Ishikawa (cell line): ENCODE measurements around the gene P3R3URF.
A peak's percentile ranks its signal among the peaks of the same experiment; 100 is the strongest.

Source experiments
- CEBPB ChIP-seq: IDR thresholded peaks from 2 replicates; pipeline ENCODE4 v1.6.1; 2012
- CREB1 ChIP-seq: IDR thresholded peaks from 2 replicates; pipeline ENCODE4 v1.6.1; 2012; ENCODE audit warnings: low read depth
- EGR1 ChIP-seq: IDR thresholded peaks from 2 replicates; pipeline ENCODE4 v1.6.1; 2012
- EP300 ChIP-seq: IDR thresholded peaks from 2 replicates; pipeline ENCODE4 v1.6.1; 2012; ENCODE audit warnings: borderline replicate concordance
- FOXM1 ChIP-seq: IDR thresholded peaks from 2 replicates; pipeline ENCODE4 v1.6.1; 2012; ENCODE audit warnings: low read depth, borderline replicate concordance
- MAX ChIP-seq: IDR thresholded peaks from 2 replicates; pipeline ENCODE4 v1.6.1; 2012
- NFIC ChIP-seq: IDR thresholded peaks from 2 replicates; pipeline ENCODE4 v1.6.1; 2012
- RAD21 ChIP-seq: IDR thresholded peaks from 2 replicates; pipeline ENCODE4 v1.6.1; 2012; ENCODE audit warnings: low read depth
- REST ChIP-seq: IDR thresholded peaks from 2 replicates; pipeline ENCODE4 v1.6.1; 2012; ENCODE audit warnings: low read depth, mild to moderate bottlenecking
- TAF1 ChIP-seq: IDR thresholded peaks from 2 replicates; pipeline ENCODE4 v1.6.1; 2012; ENCODE audit warnings: low read depth, mild to moderate bottlenecking
- TCF12 ChIP-seq: IDR thresholded peaks from 2 replicates; pipeline ENCODE4 v1.6.1; 2012; ENCODE audit warnings: low read depth
- TEAD4 ChIP-seq: IDR thresholded peaks from 2 replicates; pipeline ENCODE4 v1.6.1; 2012
- YY1 ChIP-seq: IDR thresholded peaks from 2 replicates; pipeline ENCODE4 v1.6.1; 2012; ENCODE audit warnings: low read depth
- ZBTB7A ChIP-seq: IDR thresholded peaks from 2 replicates; pipeline ENCODE4 v1.6.1; 2012; ENCODE audit warnings: low read depth
- TF ChIP-seq, protein P1 (sequence below): IDR thresholded peaks from 2 replicates; pipeline ENCODE4 v1.6.1; 2012

P3R3URF gene

DNA sequence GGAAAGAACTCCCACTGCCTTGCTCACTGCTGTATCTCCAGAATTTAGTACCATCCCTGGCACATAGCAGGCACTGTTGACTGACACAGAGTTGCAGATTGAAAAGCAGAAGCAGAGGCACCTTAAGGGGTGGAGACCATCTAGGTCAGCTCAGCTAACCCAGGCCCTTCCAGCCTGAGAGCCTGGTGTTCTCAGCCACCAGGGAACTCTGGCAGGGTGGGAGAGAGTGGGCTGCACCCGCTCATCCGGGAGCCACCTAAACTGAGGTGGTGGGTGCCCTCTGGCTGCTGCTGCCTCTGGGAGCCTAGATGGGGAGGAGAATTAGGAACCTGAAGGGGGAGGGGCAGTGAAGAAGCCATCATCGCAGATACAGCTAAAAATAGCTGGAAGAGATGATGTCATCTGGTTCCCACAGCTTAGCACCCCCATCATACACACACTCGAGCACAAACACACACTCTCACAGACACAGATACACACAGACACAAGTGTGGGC, 2.9 kb downstream of the P3R3URF start:
- 0 out of 2 replicates have a peak, but pooled peaks have one; percentile 18 for TF ChIP-seq RAD21
- no peak for TF ChIP-seq FOXM1
- no peak for TF ChIP-seq REST
- no peak for TF ChIP-seq MAX
- TF ChIP-seq TEAD4 = no peak

DNA sequence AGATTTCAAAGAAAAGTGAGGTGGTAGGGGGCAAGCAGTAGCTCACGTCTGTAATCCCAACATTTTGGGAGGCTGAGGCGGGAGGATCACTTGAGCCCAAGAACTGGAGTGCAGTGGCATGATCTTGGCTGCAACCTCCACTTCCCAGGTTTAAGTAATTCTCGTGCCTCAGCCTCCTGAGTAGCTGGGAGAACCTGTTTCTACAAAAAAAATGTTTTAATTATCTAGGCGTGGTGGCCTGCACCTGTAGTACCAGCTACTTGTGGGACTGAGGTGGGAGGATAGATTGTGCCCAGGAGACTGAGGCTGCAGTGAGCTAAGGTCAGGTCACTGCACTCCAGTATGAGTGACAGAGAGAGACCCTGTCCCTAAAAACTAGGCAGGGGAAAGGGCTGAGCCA, 4.0 kb downstream of the P3R3URF start:
- TF ChIP-seq REST = no peak
- no peak for TF ChIP-seq RAD21
- TF ChIP-seq CREB1 = no peak
- TF ChIP-seq, protein P1, sequence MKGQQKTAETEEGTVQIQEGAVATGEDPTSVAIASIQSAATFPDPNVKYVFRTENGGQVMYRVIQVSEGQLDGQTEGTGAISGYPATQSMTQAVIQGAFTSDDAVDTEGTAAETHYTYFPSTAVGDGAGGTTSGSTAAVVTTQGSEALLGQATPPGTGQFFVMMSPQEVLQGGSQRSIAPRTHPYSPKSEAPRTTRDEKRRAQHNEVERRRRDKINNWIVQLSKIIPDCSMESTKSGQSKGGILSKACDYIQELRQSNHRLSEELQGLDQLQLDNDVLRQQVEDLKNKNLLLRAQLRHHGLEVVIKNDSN = no peak
- no peak for TF ChIP-seq MAX
- no peak for TF ChIP-seq NFIC
- TF ChIP-seq TAF1 = no peak
- TF ChIP-seq CEBPB = no peak
- no peak for TF ChIP-seq TEAD4
- TF ChIP-seq ZBTB7A = no peak
- no peak for TF ChIP-seq FOXM1
- TF ChIP-seq TCF12 = no peak
- TF ChIP-seq YY1 = no peak
- no peak for TF ChIP-seq EGR1
- no peak for TF ChIP-seq EP300

DNA sequence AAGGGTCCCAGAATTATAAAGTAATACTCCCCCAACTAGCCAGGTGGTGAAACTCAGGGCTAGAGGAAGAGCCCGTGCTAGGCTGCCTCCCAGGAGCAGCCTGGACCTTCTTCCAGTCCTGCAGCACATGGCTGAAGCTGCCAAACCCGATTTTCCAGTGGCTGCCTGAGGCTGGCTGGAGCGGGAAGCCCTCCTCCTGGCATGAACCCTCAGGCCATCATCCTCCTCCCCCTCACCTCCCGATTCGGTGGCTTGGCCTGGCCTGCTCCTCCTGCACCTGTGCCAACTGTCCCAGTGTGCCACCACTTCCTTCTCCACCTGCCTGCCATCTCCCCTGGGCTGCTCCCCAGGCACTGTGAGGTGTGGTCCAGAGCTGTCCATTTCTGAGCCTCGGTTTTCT, 4.4 kb downstream of the P3R3URF start:
- peak; percentile 24; the same call in 1 of the 2 replicates for TF ChIP-seq RAD21
- TF ChIP-seq, protein P1 = peak; percentile 61
- no peak for TF ChIP-seq CREB1
- TF ChIP-seq NFIC = peak; percentile 89
- TF ChIP-seq TAF1 = no peak
- TF ChIP-seq ZBTB7A = no peak
- TF ChIP-seq EP300 = peak; percentile 74
- peak; percentile 55; the same call in 1 of the 2 replicates for TF ChIP-seq EGR1
- peak; percentile 99 for TF ChIP-seq MAX
- peak; percentile 72 for TF ChIP-seq YY1
- peak; percentile 48; the same call in 1 of the 2 replicates for TF ChIP-seq FOXM1
- no peak; the same call in 1 of the 2 replicates for TF ChIP-seq CEBPB
- no peak for TF ChIP-seq REST
- peak; percentile 75 for TF ChIP-seq TEAD4
- peak; percentile 88 for TF ChIP-seq TCF12

DNA sequence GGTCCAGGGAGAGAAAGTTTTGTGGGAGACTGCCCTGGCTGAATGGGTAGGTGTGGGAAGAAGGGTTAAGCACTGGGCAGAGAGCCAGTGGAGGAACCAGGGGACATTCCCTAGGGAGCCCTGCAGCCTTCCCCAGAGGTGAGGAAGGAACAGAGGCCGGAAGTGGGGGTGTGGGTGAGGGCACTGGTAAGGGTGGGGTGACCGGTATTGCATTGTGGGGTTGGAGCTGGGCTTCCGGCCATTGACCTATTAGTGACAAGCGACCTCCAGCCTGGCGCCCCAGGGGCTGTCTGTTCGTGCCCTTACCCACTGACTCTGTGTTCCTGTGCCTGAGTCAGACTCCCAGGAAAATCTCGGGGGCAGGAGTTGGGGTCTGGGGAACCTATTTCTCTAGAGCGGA, 4.9 kb downstream of the P3R3URF start:
- TF ChIP-seq CREB1 (no peak), ZBTB7A (peak; percentile 75; the same call in 1 of the 2 replicates), YY1 (no peak), TCF12 (0 out of 2 replicates have a peak, but pooled peaks have one; percentile 29), REST (no peak), FOXM1 (0 out of 2 replicates have a peak, but pooled peaks have one; percentile 35), EP300 (peak; percentile 72), NFIC (peak; percentile 92), TAF1 (peak; percentile 33; the same call in 1 of the 2 replicates), CEBPB (no peak), RAD21 (0 out of 2 replicates have a peak, but pooled peaks have one; percentile 19), EGR1 (peak; percentile 62; the same call in 1 of the 2 replicates)
- TF ChIP-seq, protein P1 = no peak
